Spleen (tissue), 11 donors: Measurements from ENCODE around the gene ADPRH. TPM values are rescaled to one million over a fixed set of nuclear protein-coding genes. Genes with fewer than 3 reads are reported as not detected.
A peak's percentile ranks its signal among the peaks of the same experiment; 100 is the strongest.

ENCODE experiments used
- DNase-seq: peaks from one replicate; pipeline ENCODE4 v3.0.0-alpha.2; 2020
- H3K27ac ChIP-seq, 8 donors: fragments of 200-600 bp; sonication (generic) in 7 of 8; 1 replicate in 4 of 8; 2 replicates in 4 of 8; pipeline versions ENCODE4 v1.5.0 to v1.8.0; 2016 to 2021; ENCODE audit warnings: inconsistent platforms in 4 of 8, mild to moderate bottlenecking in 4 of 8, moderate library complexity in 1 of 8
- H3K27me3 ChIP-seq, 7 donors: fragments of 200-600 bp; sonication (generic) in 6 of 7; replicated peaks in 1 of 7; 1 replicate in 4 of 7; 2 replicates in 3 of 7; pipeline versions ENCODE4 v1.5.0 to v1.8.0; 2016 to 2021; ENCODE audit warnings: inconsistent platforms in 3 of 7, mild to moderate bottlenecking in 1 of 7
- H3K36me3 ChIP-seq, 6 donors: fragments of 200-600 bp; sonication (generic) in 5 of 6; 1 replicate in 4 of 6; 2 replicates in 2 of 6; pipeline versions ENCODE4 v1.5.0 to v1.8.0; 2016 to 2021; ENCODE audit warnings: inconsistent platforms in 2 of 6
- H3K4me1 ChIP-seq, 6 donors: fragments of 200-600 bp; sonication (generic) in 5 of 6; 1 replicate in 3 of 6; 2 replicates in 3 of 6; pipeline versions ENCODE4 v1.5.0 to v1.8.0; 2016 to 2021; ENCODE audit warnings: inconsistent platforms in 3 of 6
- H3K4me3 ChIP-seq, 8 donors: fragments of 200-600 bp; sonication (generic) in 7 of 8; 1 replicate in 4 of 8; 2 replicates in 4 of 8; pipeline versions ENCODE4 v1.5.0 to v1.8.0; 2016 to 2021; ENCODE audit warnings: inconsistent platforms in 4 of 8, mild to moderate bottlenecking in 4 of 8, moderate library complexity in 2 of 8
- H3K9me3 ChIP-seq, 8 donors: fragments of 200-600 bp; sonication (generic) in 7 of 8; 1 replicate in 4 of 8; 2 replicates in 4 of 8; pipeline versions ENCODE4 v1.5.0 to v1.8.0; 2016 to 2021; ENCODE audit warnings: inconsistent platforms in 4 of 8
- POLR2A ChIP-seq, 3 donors: fragments of 450-650 bp; IDR thresholded peaks; one replicate each; pipeline ENCODE4 v1.5.1; 2017; ENCODE audit warnings: antibody characterized with exemption in 3 of 3, mild to moderate bottlenecking in 1 of 3
- POLR2AphosphoS5 ChIP-seq, 3 donors: sonication (generic); formaldehyde crosslinking; IDR thresholded peaks; one replicate each; pipeline ENCODE4 v1.5.1; 2017; ENCODE audit warnings: antibody characterized with exemption in 3 of 3
- WGBS, 5 donors: extraction: QIAGEN DNeasy Blood & Tissue Kit in 3 of 5; methylation state at CpG; one replicate each; pipeline versions ENCODE4 v1.1.5 to v1.1.7; 2013 to 2018; 5-methylcytosine and 5-hydroxymethylcytosine counted together
- intact Hi-C: fragments of 100-400 bp; cut with DNase I; formaldehyde crosslinking; loops from one replicate; pipeline ENCODE4 v1.15.0; 2023; ENCODE audit warnings: low total_unique reads
- polyA plus RNA-seq, 3 donors: library from polyadenylated mRNA; stranded (reverse); fragments of 200-250 nt; gene quantifications; one replicate each; pipeline ENCODE4 v1.2.1, GENCODE V29; 2013
- total RNA-seq, 7 donors: library from RNA; depleted of rRNA in 3 of 7; stranded (reverse); fragments of >200 nt in 3 of 7; fragmentation: NEBNext Ultra II Directional in 4 of 7; extraction: Animal tissue kit (Norgen Biotek cat#: 25700) in 4 of 7; gene quantifications; one replicate each; pipeline versions ENCODE4 v1.1.0 to v1.2.1, GENCODE V29; 2016 to 2021
- TF ChIP-seq, protein P1 (sequence below), 11 experiments: fragments of 200-600 bp in 7 of 11; fragments of 450-650 bp in 4 of 11; sonication (generic) in 4 of 11; IDR thresholded peaks in 8 of 11; conservative IDR thresholded peaks in 3 of 11; 1 replicate in 7 of 11; 2 replicates in 4 of 11; pipeline versions ENCODE4 v1.4.0 to v1.8.0; 2016 to 2021; ENCODE audit warnings: antibody characterized with exemption in 11 of 11, inconsistent platforms in 4 of 11, mild to moderate bottlenecking in 1 of 11
- donor health status: healthy with polysubstance abuse.
- donor health status: DM: no; HTN: no; CAD: no; lungs with moderate emphysema.
- donor health status: DM: no; HTN: no; CAD: no.
- donor health status: Bipolar disorder and iron deficiency.
- donor health status: healthy.
- donor health status: DM: no; HTN: no; CAD: no.
- donor health status: DM: yes; HTN: yes; CAD: no.

The ADPRH gene
- total and polyA plus RNA-seq, 10 donors, result 7.1 to 29.2 (median 18.1) TPM

DNA sequence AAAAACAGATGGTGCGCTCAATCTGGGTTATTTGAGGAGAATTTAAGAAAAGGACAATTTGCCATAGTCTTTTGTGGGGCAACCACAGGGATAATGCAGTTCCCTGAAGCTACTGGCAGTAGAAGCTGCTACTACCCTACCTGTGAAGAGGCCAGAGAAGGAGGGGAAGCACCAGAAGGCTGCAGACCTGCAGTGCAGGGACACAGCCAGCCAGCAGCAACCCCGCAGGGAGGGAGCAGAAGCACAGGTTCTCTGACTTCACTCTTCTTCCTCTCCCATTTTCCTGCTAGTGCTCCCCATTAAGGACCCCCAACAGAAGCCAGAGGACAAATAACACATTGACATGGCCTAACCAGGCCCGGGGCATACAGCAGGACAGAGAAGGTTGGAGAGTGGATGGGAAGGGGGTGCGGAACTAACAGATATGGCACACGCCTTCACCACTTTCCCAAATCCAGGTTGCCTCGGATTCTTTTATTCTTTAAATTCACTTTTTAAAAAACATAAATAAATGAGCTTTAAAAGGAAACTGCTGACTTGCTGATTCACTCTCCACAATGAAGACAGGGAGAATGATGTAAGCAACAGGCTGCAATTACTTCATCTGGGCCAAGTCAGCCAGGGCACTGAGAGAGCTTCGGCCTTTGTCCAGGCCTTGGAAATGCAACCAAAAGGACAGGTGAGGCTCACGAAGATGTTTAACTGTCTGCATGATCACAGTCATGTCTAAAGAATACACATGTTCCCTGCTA is 51.0 kb downstream of the ADPRH start:
- Histone ChIP-seq H3K4me1 (peaks cover 19 to 56% (median 40%) of the 10 kb centered on the region in 6 donors), H3K27ac (peak overlapping the region in 5 of 8 donors; percentile 8 to 72 (median 46)), H3K27me3 (no peaks in the 10 kb centered on the region), H3K36me3 (no peaks in the 10 kb centered on the region), H3K9me3 (no peaks in the 10 kb centered on the region), H3K4me3 (no peak overlapping the region)
- intact Hi-C loops, result no loop called here
- no peak for DNase-seq
- WGBS, 5 donors, result 70 to 83% (median 78%) methylated on average over 8 of the region's 8 CpGs
- TF ChIP-seq POLR2A (IDR thresholded peaks at IDR 0.05), result no peak

DNA sequence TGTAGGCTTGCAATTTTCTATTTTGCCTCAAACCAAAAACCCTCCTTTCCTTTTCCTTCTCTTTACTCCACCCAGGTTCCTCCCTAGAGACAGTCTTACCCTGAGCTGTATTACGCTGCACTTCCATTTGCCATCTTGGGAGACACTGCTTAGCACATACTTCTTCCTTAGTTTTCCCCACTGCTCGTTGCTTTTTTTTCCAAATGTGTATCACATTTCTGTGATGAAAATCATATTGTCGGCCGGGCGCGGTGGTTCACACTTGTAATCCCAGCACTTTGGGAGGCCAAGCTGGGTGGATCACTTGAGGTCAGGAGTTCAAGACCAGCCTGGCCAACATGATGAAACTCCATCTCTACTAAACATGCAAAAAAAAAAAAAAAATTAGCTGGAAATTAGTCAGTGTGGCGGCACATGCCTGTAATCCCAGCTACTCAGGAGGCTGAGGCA is 51.6 kb downstream of the ADPRH start:
- 78 to 90% (median 82%) methylated on average over 7 of the region's 7 CpGs for WGBS, 5 donors
- peaks cover 19 to 56% (median 40%) of the 10 kb centered on the region in 6 donors for H3K4me1 ChIP-seq

DNA sequence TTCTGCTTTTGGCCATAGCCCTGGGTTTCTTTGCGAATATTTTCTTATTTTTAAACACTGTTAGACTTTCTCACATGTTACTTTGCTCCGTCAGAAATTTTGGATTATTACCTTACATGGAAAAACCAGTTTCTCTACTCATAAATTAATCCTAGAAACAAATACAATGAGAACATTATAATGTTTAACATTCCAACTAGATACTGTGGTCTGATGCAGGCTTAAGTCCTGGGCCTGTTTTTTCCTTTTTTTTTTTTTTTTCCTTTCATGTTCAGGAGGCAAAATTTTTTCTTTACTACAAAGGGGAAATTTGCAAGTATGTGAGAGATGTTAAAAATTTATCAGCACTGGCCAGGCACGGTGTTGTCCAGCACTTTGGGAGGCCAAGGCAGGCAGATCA is 52.2 kb downstream of the ADPRH start:
- Histone ChIP-seq H3K4me3 (no peak overlapping the region), H3K27me3 (no peaks in the 10 kb centered on the region), H3K4me1 (peaks cover 19 to 52% (median 39%) of the 10 kb centered on the region in 6 donors), H3K27ac (peak overlapping the region in 2 of 8 donors; percentile 69 to 72), H3K9me3 (no peaks in the 10 kb centered on the region), H3K36me3 (no peaks in the 10 kb centered on the region)
- TF ChIP-seq, protein P1, sequence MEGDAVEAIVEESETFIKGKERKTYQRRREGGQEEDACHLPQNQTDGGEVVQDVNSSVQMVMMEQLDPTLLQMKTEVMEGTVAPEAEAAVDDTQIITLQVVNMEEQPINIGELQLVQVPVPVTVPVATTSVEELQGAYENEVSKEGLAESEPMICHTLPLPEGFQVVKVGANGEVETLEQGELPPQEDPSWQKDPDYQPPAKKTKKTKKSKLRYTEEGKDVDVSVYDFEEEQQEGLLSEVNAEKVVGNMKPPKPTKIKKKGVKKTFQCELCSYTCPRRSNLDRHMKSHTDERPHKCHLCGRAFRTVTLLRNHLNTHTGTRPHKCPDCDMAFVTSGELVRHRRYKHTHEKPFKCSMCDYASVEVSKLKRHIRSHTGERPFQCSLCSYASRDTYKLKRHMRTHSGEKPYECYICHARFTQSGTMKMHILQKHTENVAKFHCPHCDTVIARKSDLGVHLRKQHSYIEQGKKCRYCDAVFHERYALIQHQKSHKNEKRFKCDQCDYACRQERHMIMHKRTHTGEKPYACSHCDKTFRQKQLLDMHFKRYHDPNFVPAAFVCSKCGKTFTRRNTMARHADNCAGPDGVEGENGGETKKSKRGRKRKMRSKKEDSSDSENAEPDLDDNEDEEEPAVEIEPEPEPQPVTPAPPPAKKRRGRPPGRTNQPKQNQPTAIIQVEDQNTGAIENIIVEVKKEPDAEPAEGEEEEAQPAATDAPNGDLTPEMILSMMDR (IDR thresholded peaks at IDR 0.05 in 8 of 11, conservative IDR thresholded peaks at IDR 0.05 in 3 of 11), result no peak
- TF ChIP-seq POLR2AphosphoS5 (IDR thresholded peaks at IDR 0.05) (no peak), POLR2A (IDR thresholded peaks at IDR 0.05) (no peak)
- 88 to 99% (median 92%) methylated on average over 3 of the region's 3 CpGs for WGBS, 5 donors
- DNase-seq, result no peak
- intact Hi-C loops, result no loop called here

More for the DNA sequence above, 51.6 kb downstream of the ADPRH start:
- Histone ChIP-seq H3K27me3 (no peaks in the 10 kb centered on the region), H3K4me3 (no peak overlapping the region), H3K9me3 (no peaks in the 10 kb centered on the region), H3K36me3 (no peaks in the 10 kb centered on the region), H3K27ac (peak overlapping the region in 5 of 8 donors; percentile 8 to 72 (median 46))
- no peak for TF ChIP-seq POLR2A (IDR thresholded peaks at IDR 0.05)
- TF ChIP-seq POLR2AphosphoS5 (IDR thresholded peaks at IDR 0.05), result no peak
- TF ChIP-seq, protein P1 (IDR thresholded peaks at IDR 0.05 in 8 of 11, conservative IDR thresholded peaks at IDR 0.05 in 3 of 11), result no peak
- intact Hi-C loops, result no loop called here
- no peak for DNase-seq

DNA sequence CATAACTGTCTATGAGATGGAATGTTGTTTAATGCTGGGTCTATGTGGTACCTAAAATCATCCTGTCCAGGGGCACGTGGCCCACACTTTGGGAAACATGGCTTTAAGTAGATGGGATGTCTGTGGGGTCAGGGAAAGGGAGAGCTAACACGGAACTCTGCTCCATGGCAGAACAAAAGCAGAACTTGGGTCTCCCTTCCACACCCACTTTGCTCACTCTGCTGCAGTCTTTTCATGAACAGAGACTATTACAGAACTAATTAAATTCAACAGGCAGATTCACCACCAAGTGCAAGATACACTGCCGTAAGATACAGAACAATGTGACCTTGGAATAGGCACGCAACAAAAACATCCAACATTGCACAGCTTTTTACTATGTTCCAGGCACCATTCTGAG is 52.9 kb downstream of the ADPRH start:
- Histone ChIP-seq H3K4me1 (peaks cover 17 to 52% (median 35%) of the 10 kb centered on the region in 6 donors), H3K9me3 (no peaks in the 10 kb centered on the region), H3K27ac (no peak overlapping the region), H3K27me3 (no peaks in the 10 kb centered on the region), H3K4me3 (no peak overlapping the region), H3K36me3 (no peaks in the 10 kb centered on the region)
- 68 to 87% (median 77%) methylated on average over 4 of the region's 4 CpGs for WGBS, 5 donors
- no peak for DNase-seq
- TF ChIP-seq POLR2AphosphoS5 (IDR thresholded peaks at IDR 0.05) (no peak), POLR2A (IDR thresholded peaks at IDR 0.05) (no peak)
- TF ChIP-seq, protein P1 (IDR thresholded peaks at IDR 0.05 in 8 of 11, conservative IDR thresholded peaks at IDR 0.05 in 3 of 11), result no peak
- intact Hi-C loops, result no loop called here
